Measurements from ENCODE around the gene CYP24A1.

CYP24A1 gene

GRCh38 chr20:54203281-54203680 lies 29.5 kb upstream of the CYP24A1 start:
- DNase-seq (ENCODE audit: low read depth in 2 of 2, low spot score in 1 of 2): no peak

- no peak for DNase-seq (ENCODE audit: low read depth in 2 of 2, low spot score in 1 of 2)
Observed at GRCh38 chr20:54201268-54201846, 27.6 kb upstream of the CYP24A1 start.

- DNase-seq (ENCODE audit: low read depth in 2 of 2, low spot score in 1 of 2): no peak
Observed at GRCh38 chr20:54200487-54201267, 26.9 kb upstream of the CYP24A1 start.

- DNase-seq (ENCODE audit: low read depth in 2 of 2, low spot score in 1 of 2): peak in 1 of 2 donors; percentile 47
Observed at GRCh38 chr20:54199721-54200176, 26.0 kb upstream of the CYP24A1 start.

- DNase-seq (ENCODE audit: low read depth in 2 of 2, low spot score in 1 of 2): no peak
Observed at GRCh38 chr20:54199283-54199682, 25.5 kb upstream of the CYP24A1 start.

- DNase-seq (ENCODE audit: low read depth in 2 of 2, low spot score in 1 of 2): no peak
Observed at GRCh38 chr20:54197621-54198604, 24.1 kb upstream of the CYP24A1 start.

GRCh38 chr20:54195483-54196472 lies 22.0 kb upstream of the CYP24A1 start:
- no peak for DNase-seq (ENCODE audit: low read depth in 2 of 2, low spot score in 1 of 2)

- no peak for DNase-seq (ENCODE audit: low read depth in 2 of 2, low spot score in 1 of 2)
Observed at GRCh38 chr20:54194724-54195438, 21.1 kb upstream of the CYP24A1 start.

- no peak for DNase-seq (ENCODE audit: low read depth in 2 of 2, low spot score in 1 of 2)
Observed at GRCh38 chr20:54193817-54194216, 20.0 kb upstream of the CYP24A1 start.

- DNase-seq (ENCODE audit: low read depth in 2 of 2, low spot score in 1 of 2): no peak
Observed at GRCh38 chr20:54190217-54190616, 16.4 kb upstream of the CYP24A1 start.

- no peak for DNase-seq (ENCODE audit: low read depth in 2 of 2, low spot score in 1 of 2)
Observed at GRCh38 chr20:54189630-54190029, 15.8 kb upstream of the CYP24A1 start.

GRCh38 chr20:54188132-54188849 lies 14.5 kb upstream of the CYP24A1 start:
- DNase-seq (ENCODE audit: low read depth in 2 of 2, low spot score in 1 of 2): no peak

GRCh38 chr20:54184904-54185626 lies 11.3 kb upstream of the CYP24A1 start:
- no peak for DNase-seq (ENCODE audit: low read depth in 2 of 2, low spot score in 1 of 2)

GRCh38 chr20:54184071-54184470 lies 10.3 kb upstream of the CYP24A1 start:
- DNase-seq (ENCODE audit: low read depth in 2 of 2, low spot score in 1 of 2): no peak

- no peak for DNase-seq (ENCODE audit: low read depth in 2 of 2, low spot score in 1 of 2)
Observed at GRCh38 chr20:54180931-54181330, 7.1 kb upstream of the CYP24A1 start.

- no peak for DNase-seq (ENCODE audit: low read depth in 2 of 2, low spot score in 1 of 2)
Observed at GRCh38 chr20:54179946-54180345, 6.2 kb upstream of the CYP24A1 start.

GRCh38 chr20:54178256-54178655 lies 4.5 kb upstream of the CYP24A1 start:
- no peak for DNase-seq (ENCODE audit: low read depth in 2 of 2, low spot score in 1 of 2)

GRCh38 chr20:54177378-54177777 lies 3.6 kb upstream of the CYP24A1 start:
- DNase-seq (ENCODE audit: low read depth in 2 of 2, low spot score in 1 of 2): no peak

Data from stimulated activated CD8-positive, alpha-beta memory T cell treated with anti-CD3 and anti-CD28 coated beads, Interleukin-4, amount 100 ng/mL, for 1 hour (primary cell).